Stimulated activated naive CD8-positive, alpha-beta T cell treated with anti-CD3 and anti-CD28 coated beads, Interleukin-15, Interleukin-2, amounts not matched to agents 100 U/mL and 50 U/mL, for 24 hours (primary cell): ENCODE measurements around the gene PGAM5.

Experiments used
- ATAC-seq: fragments of 150-1000 bp; cut with Tn5 transposase; one replicate; pipeline ENCODE4 v1.10.0; 2021
- DNase-seq: peaks from one replicate; pipeline ENCODE4 v3.0.0; 2021

The PGAM5 gene

GRCh38 chr12:132710405-132711079, at the start of gene PGAM5:
Gene PGAM5, plus strand, starts transcription at chr12:132710842. Its CDS starts 35 bp downstream, at chr12:132710877.
- ATAC-seq (peak; percentile 94), DNase-seq (peak; percentile 89)

GRCh38 chr12:132660996-132661395, 49.6 kb upstream of the PGAM5 start:
- DNase-seq (no peak), ATAC-seq (no peak)

GRCh38 chr12:132661972-132662371, 48.7 kb upstream of the PGAM5 start:
- no peak for DNase-seq
- no peak for ATAC-seq

GRCh38 chr12:132662901-132663755, 47.5 kb upstream of the PGAM5 start:
- ATAC-seq = peak; percentile 13
- DNase-seq = no peak

GRCh38 chr12:132664206-132665148, 46.2 kb upstream of the PGAM5 start:
- ATAC-seq (no peak), DNase-seq (no peak)

- DNase-seq (no peak), ATAC-seq (no peak)
These were observed 45.5 kb upstream of the PGAM5 start for GRCh38 chr12:132665149-132665491.

GRCh38 chr12:132665794-132666193, 44.8 kb upstream of the PGAM5 start:
- DNase-seq (no peak), ATAC-seq (no peak)

GRCh38 chr12:132668191-132669088, 42.2 kb upstream of the PGAM5 start:
- no peak for ATAC-seq
- no peak for DNase-seq

- no peak for DNase-seq
- no peak for ATAC-seq
These were observed 41.3 kb upstream of the PGAM5 start for GRCh38 chr12:132669166-132669879.

- ATAC-seq = no peak
These were observed 38.5 kb upstream of the PGAM5 start for GRCh38 chr12:132672116-132672515.

GRCh38 chr12:132672678-132673077, 38.0 kb upstream of the PGAM5 start:
- no peak for ATAC-seq
- no peak for DNase-seq

More at GRCh38 chr12:132672116-132672515, 38.5 kb upstream of the PGAM5 start:
- no peak for DNase-seq

- ATAC-seq (no peak), DNase-seq (no peak)
These were observed 37.1 kb upstream of the PGAM5 start for GRCh38 chr12:132673288-132674179.

GRCh38 chr12:132674561-132674960, 36.1 kb upstream of the PGAM5 start:
- ATAC-seq (no peak), DNase-seq (no peak)

GRCh38 chr12:132675757-132676432, 34.7 kb upstream of the PGAM5 start:
- no peak for ATAC-seq
- no peak for DNase-seq

GRCh38 chr12:132677492-132677891, 33.1 kb upstream of the PGAM5 start:
- DNase-seq = no peak

GRCh38 chr12:132685400-132685799, 25.2 kb upstream of the PGAM5 start:
- ATAC-seq = no peak

More at GRCh38 chr12:132677492-132677891, 33.1 kb upstream of the PGAM5 start:
- no peak for ATAC-seq

GRCh38 chr12:132686825-132687210, 23.8 kb upstream of the PGAM5 start:
- ATAC-seq = peak; percentile 30
- peak; percentile 47 for DNase-seq

More at GRCh38 chr12:132685400-132685799, 25.2 kb upstream of the PGAM5 start:
- DNase-seq = no peak

GRCh38 chr12:132687211-132688164, 23.2 kb upstream of the PGAM5 start, which contains the start of the genes POLE and PXMP2:
Gene POLE, minus strand, starts transcription at chr12:132687342. Its CDS starts 27 bp downstream, at chr12:132687315.
Gene PXMP2, plus strand, starts transcription at chr12:132687587. Its CDS starts 84 bp downstream, at chr12:132687671.
- peak; percentile 96 for ATAC-seq
- DNase-seq = peak; percentile 97
